Activated gamma-delta T cell (primary cell): ENCODE measurements around the gene CHMP6.

Experiments
- DNase-seq: peaks from one replicate; lab custom pipeline; 2025; lab: John Stamatoyannopoulos, UW

The CHMP6 gene

DNA sequence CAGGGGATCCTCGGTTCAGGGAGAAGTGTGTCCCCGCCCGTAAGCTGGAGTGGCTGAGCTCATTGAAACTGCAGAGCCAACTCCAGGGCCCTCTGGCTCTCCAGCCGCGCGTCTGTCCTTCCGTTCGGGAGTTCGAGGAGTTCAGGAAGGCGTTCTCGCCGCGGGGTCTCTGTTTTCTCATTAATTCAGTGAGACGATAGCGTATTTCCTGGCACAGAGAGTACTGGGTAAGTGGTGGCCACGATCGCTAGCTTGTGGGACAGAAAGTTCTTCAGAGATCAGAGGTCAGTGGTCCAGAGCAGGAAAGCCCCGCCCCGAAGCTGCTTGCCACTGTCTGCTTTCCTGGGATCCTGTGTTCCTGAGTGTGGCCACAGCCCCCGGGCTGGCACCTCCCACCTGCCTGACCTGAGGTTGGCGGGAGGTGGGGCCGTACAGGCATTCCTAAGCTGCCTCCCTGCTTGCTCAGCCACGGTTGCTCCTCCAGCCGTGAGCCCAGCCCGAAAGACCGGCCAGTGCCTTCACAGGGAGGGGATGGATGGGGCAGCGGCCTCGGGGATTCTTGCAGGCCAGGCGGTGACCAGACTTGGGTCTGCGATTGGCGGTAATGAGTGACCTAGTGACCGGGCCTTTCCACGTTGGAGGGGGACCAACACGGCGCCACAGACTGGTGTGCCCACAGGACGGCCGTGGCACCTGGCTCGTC, 52.2 kb downstream of the CHMP6 start:
- DNase-seq: no peak

GRCh38 chr17:81044428-81044763, 52.8 kb downstream of the CHMP6 start:
- no peak for DNase-seq

- no peak for DNase-seq
These were observed 53.3 kb downstream of the CHMP6 start for GRCh38 chr17:81044764-81045589.

GRCh38 chr17:81045590-81046095, 54.0 kb downstream of the CHMP6 start:
- no peak for DNase-seq

DNA sequence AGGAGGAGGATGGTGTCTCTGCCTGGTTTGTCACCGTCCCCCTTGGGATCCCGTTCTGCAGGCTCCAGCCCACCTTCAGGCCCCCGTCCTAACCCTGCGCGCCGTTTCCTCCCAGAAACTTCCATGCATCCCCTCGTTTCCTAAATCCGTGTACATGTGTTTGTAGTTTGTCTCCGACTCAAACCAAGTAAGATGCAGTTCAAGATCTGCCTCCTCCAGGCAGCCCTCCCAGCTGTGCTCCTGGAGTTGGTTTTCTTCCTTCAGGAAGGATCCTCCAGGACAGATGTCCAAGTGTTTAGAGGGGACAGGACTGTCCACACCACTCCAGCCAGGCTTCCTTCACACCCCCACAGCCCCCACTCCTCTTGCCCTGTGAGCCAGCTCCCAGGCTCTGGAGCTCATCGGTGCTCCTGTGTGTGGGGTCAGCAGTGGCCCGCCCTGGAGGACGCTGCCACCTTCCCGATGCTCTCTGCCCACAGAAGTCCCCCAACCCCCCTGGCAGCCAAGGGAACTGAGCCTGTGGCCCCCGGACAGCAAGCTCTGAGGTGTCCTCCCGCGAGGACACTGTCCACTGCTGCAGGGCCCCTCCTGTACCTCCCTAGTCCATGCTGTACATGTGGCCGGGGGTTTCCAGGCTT, 54.6 kb downstream of the CHMP6 start:
- no peak for DNase-seq

DNA sequence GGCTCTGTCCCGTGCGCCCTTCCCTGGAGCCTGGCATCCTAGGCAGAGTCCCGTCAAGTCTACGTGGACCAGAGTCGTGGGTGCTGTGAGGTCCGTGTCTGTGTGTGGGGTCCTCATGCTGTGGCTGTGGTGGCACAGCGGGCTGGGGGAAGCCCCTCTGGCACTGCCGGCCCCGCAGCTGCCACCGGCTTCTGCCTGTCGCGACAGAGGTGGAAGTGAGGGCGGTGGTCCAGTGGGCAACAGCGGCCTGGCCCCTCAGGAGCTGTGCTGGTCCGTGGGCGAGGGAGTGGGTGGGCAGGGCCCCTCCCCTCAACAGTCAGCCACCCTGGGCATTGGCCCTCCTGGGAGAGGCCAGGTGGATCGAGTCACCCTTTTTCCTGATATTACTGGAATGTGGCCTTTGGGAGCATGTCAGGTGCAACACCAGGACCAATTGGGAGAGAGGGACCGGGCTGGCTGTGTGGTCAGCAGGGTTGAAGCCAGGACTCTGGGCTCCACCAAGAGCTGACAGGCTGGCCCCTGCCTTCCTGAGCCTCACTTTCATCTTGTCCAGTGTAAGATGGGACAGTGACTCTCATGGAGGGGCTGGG, 55.2 kb downstream of the CHMP6 start:
- no peak for DNase-seq

GRCh38 chr17:81048827-81049371, 57.3 kb downstream of the CHMP6 start:
- no peak for DNase-seq

DNA sequence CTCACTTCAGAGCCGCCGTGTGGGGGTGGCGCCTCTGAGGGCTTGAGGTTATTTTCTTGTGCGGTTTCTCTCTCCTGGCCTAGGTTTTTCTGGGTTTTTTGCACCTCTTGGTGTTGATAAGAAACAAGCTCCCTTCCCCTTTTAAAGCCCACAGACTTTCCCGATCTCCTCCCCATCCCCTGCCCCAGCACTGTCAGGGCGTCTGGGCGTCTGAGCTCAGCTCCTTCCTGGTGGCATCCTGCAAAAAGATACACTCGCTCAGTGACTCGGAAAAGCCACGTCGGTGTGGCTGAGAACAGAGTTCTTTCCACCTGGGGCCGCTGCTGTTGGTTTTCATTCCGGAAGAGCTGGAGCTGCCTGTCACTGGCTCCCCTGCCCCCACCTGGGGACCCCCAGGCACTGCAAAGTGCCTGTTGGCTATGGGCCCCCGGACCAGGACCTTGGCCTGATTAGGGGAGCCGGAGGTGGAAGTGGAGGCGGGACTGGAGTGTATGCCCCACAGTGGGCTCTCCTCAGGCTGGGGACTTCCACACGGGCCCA, 57.8 kb downstream of the CHMP6 start:
- DNase-seq: no peak
